Measurements from ENCODE around the gene SDK2. TPM values are rescaled to one million over a fixed set of nuclear protein-coding genes. Genes with fewer than 3 reads are reported as not detected.

The SDK2 gene
- total and polyA plus RNA-seq, 8 donors = 0.04 to 0.31 (median 0.17) TPM

DNA sequence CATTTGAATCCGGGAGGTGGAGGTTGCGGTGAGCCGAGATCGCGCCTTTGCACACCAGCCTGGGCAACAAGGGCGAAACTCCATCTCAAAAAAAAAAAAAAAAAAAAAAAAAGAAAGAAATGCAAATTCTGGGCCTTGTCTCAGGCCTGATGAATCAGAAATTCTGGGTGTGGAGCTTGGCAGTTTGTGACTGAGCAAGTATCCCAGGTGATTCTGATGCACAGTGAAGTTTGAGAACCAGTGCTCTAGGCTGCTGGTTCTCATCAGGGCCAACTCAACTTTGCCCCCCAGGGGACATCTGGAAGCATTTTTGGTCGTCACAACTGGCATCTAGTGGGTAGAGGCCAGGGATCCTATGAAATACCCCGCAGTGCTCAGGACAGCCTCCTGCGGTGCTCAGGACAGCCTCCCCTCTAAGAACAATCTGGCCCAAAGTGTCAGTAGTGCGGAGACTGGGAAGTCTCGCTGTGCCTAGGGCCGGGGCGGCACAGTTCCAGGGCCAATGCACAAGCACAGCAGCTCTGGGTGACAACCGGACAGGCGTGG is 55.9 kb downstream of the SDK2 start:
- intact Hi-C loops (cut with DNase I) = no loop called here
- TF ChIP-seq, protein P1, sequence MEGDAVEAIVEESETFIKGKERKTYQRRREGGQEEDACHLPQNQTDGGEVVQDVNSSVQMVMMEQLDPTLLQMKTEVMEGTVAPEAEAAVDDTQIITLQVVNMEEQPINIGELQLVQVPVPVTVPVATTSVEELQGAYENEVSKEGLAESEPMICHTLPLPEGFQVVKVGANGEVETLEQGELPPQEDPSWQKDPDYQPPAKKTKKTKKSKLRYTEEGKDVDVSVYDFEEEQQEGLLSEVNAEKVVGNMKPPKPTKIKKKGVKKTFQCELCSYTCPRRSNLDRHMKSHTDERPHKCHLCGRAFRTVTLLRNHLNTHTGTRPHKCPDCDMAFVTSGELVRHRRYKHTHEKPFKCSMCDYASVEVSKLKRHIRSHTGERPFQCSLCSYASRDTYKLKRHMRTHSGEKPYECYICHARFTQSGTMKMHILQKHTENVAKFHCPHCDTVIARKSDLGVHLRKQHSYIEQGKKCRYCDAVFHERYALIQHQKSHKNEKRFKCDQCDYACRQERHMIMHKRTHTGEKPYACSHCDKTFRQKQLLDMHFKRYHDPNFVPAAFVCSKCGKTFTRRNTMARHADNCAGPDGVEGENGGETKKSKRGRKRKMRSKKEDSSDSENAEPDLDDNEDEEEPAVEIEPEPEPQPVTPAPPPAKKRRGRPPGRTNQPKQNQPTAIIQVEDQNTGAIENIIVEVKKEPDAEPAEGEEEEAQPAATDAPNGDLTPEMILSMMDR (IDR thresholded peaks at IDR 0.05) = no peak
- H3K4me3 ChIP-seq = no peak overlapping the region
- no peaks in the 10 kb centered on the region for H3K36me3 ChIP-seq
- FAIRE-seq (no peak), DNase-seq (no peak), ATAC-seq (no peak)
- 74 to 87% methylated on average over 15 of the region's 15 CpGs for WGBS, 2 donors
- H3K27me3 ChIP-seq = no peaks in the 10 kb centered on the region
- no peak overlapping the region for H3K27ac ChIP-seq
- no peaks in the 10 kb centered on the region for H3K4me1 ChIP-seq
- no peaks in the 10 kb centered on the region for H3K9me3 ChIP-seq

DNA sequence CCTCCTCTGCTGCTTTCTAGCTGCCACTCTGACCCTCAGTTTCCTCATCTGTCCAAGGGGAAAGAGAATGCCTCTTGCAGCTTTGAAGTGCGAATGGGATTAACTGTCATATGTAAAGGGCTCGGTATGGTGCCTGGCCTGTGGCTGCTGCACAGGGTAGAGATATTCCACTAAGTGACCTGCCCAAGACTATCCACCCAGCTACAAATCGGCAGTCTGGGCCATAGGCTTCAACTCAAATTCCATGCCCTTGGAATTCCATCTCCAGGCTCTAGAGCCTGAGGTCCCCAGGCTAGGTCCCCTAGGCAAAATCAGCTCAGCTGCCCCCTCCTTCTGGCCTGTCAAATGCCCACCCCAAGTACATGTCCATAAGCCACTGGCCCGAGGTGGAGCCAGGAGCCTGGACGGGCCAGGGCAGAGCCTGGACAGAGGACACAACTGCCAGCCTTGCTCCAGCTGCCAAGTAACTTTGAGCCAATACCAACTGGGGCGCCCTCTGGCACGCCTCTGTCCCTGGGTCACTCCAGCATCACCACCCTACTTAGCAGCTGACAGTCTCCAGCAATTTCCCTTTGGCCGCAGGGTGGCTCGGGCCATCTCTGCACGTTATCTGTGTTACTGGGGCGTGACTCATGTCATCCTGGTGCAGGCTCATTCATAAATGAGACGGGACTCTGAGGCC is 57.2 kb downstream of the SDK2 start:
- no peaks in the 10 kb centered on the region for H3K27me3 ChIP-seq
- WGBS, 2 donors = 60 to 68% methylated on average over 12 of the region's 12 CpGs
- H3K4me1 ChIP-seq = no peaks in the 10 kb centered on the region
- TF ChIP-seq, protein P1 (IDR thresholded peaks at IDR 0.05) = no peak
- H3K36me3 ChIP-seq = no peaks in the 10 kb centered on the region
- no peaks in the 10 kb centered on the region for H3K9me3 ChIP-seq
- ATAC-seq (no peak), FAIRE-seq (no peak), DNase-seq (no peak)
- H3K27ac ChIP-seq = no peak overlapping the region
- intact Hi-C loops (cut with DNase I) = no loop called here
- H3K4me3 ChIP-seq = no peak overlapping the region

DNA sequence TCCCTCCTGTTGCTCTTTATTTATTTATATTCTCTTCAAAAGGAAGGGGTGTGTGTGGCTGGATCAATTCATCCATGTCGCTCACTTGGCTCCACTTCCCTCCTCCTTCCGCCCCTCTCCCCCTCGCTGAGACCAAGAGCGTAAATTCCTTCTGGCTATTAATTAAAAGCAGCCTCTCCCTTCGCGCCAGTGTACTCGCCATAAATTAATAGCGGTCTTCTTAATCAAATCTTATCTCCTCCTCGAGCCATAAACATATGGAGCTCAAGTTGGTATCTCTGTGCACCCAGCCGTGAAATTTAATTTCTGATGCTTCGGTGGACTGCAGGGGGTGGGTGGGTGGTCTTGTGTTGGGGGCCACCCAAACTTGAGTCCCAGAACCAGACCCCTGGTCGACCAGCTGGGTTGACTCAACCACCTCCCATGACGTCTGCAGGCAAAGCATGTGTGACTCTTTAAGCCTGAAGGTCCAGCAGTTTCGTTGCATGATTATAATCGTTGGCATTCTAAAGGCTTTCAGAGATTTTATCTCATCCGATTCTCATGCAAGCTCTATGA is 57.9 kb downstream of the SDK2 start:
- no peak for DNase-seq
- Histone ChIP-seq H3K9me3 (no peaks in the 10 kb centered on the region), H3K27ac (no peak overlapping the region), H3K27me3 (no peaks in the 10 kb centered on the region), H3K36me3 (no peaks in the 10 kb centered on the region), H3K4me3 (no peak overlapping the region), H3K4me1 (no peaks in the 10 kb centered on the region)
- TF ChIP-seq, protein P1 (IDR thresholded peaks at IDR 0.05) = no peak
- WGBS, 2 donors = 33 to 36% methylated on average over 16 of the region's 16 CpGs
- intact Hi-C loops (cut with DNase I) = no loop called here
- FAIRE-seq = no peak
- ATAC-seq = no peak

DNA sequence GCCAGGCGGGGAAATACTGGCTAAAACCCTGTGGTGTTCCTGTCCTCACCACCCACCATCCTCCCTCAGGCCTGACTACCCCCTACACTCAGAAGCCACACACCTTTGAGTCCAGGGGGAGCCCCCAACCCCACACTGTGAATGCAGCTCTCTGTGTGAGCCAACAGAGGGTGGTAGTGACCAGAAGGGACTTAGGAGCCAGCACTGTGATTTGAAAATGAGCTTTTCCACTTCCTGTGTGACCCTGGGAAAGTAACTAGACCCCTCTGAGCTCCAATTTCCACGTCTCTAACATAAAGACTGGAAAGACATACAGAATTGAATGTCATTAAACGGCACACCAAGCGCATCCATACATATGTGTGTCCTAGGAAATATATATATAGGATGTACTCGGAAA is 58.7 kb downstream of the SDK2 start:
- no peaks in the 10 kb centered on the region for H3K4me1 ChIP-seq
- intact Hi-C loops (cut with DNase I) = no loop called here
- no peak for FAIRE-seq

More for the DNA sequence above, 58.7 kb downstream of the SDK2 start:
- Histone ChIP-seq H3K36me3 (no peaks in the 10 kb centered on the region), H3K27ac (no peak overlapping the region), H3K9me3 (no peaks in the 10 kb centered on the region), H3K4me3 (no peak overlapping the region), H3K27me3 (no peaks in the 10 kb centered on the region)
- TF ChIP-seq, protein P1 (IDR thresholded peaks at IDR 0.05) = no peak
- ATAC-seq (no peak), DNase-seq (no peak)
- 58 to 77% methylated on average over 5 of the region's 5 CpGs for WGBS, 2 donors
